Measurements from ENCODE around the gene TOX2.

DNA sequence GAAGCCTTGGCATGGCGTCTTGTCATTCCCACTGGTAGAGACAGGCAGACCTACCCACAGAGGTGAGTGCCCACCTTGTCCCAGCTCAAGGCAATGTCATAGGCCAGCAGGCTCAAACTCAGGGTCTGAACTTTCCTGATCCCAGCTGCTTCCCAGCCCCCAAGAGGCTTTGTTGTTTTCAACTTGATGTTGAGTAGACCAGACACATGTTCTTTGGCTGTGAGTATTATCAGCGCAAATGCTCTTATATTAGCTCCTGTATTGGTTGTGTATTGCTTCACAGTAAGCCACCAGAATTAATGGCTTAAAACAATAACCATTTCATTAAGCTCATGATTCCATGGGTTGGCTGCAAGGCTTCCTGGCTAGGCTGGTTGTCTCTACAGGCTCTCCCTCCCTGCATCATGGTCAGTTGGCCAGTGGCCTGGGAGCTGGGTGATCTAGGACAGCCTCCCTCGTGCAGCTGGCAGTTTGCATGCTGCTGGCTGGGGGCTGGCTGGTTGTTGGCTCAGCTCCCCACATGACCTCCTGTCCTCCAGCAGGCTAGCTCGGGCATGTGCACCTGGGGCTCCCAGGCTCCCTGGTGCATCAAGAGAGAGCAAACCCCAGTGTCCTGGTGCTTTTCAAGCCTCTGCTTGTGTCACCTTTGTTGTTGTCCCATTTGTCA, 21.6 kb downstream of the TOX2 start:
- TF ChIP-seq, protein P1, sequence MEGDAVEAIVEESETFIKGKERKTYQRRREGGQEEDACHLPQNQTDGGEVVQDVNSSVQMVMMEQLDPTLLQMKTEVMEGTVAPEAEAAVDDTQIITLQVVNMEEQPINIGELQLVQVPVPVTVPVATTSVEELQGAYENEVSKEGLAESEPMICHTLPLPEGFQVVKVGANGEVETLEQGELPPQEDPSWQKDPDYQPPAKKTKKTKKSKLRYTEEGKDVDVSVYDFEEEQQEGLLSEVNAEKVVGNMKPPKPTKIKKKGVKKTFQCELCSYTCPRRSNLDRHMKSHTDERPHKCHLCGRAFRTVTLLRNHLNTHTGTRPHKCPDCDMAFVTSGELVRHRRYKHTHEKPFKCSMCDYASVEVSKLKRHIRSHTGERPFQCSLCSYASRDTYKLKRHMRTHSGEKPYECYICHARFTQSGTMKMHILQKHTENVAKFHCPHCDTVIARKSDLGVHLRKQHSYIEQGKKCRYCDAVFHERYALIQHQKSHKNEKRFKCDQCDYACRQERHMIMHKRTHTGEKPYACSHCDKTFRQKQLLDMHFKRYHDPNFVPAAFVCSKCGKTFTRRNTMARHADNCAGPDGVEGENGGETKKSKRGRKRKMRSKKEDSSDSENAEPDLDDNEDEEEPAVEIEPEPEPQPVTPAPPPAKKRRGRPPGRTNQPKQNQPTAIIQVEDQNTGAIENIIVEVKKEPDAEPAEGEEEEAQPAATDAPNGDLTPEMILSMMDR (conservative IDR thresholded peaks at IDR 0.05; ENCODE audit: low read depth, low read length): no peak
- TF ChIP-seq EZH2 (IDR thresholded peaks at IDR 0.05; ENCODE audit: borderline replicate concordance, low read depth, low read length, poor library complexity, severe bottlenecking): no peak

Measured in A673 (cell line).